Endothelial cell of umbilical vein (primary cell): ENCODE data around the gene TSPAN31. TPM values are rescaled to one million over a fixed set of nuclear protein-coding genes. Genes with fewer than 3 reads are reported as not detected.

Experiments
- BruUV-seq: library from RNA; stranded (reverse); fragments of 400-500 nt; replicated peaks from 2 replicates; lab custom pipeline; 2021; lab: Mats Ljungman, UMichigan
- CTCF ChIA-PET: fragments of 300-600, 350-600 bp; sonication (Branson Sonifier 250); formaldehyde crosslinking; loops from one replicate; lab custom pipeline; 2021; ENCODE audit warnings: antibody characterized with exemption, inconsistent platforms; lab: Charles Lee
- POLR2A ChIA-PET: fragments of 300-600, 350-600 bp; sonication (Branson Sonifier 250); formaldehyde crosslinking; loops from one replicate; lab custom pipeline; 2021; ENCODE audit warnings: antibody characterized with exemption, inconsistent platforms; lab: Charles Lee
- DNase-seq: peaks from one replicate; pipeline ENCODE4 v3.0.0-alpha.2; 2011; ENCODE audit warnings: low read depth, low spot score
- FAIRE-seq: peaks from 2 replicates; lab custom pipeline; 2011; peaks lifted over from hg19 to GRCh38; lab: Jason Lieb, UNC
- H2AFZ ChIP-seq: 2 replicates; pipeline ENCODE4 v1.6.0; 2012; ENCODE audit warnings: low read depth, low read length, control low read depth, inconsistent platforms
- H3K27ac ChIP-seq: 2 replicates; pipeline ENCODE4 v1.5.1; 2011; ENCODE audit warnings: low read depth, mild to moderate bottlenecking, control low read depth, low read length, moderate library complexity; ENCODE audit not compliant: insufficient read depth
- H3K27me3 ChIP-seq, 2 experiments: 2 replicates each; pipeline versions ENCODE4 v1.6.0 to v1.6.1; 2011; ENCODE audit warnings: low read length in 2 of 2, mixed read lengths in 1 of 2; ENCODE audit not compliant: control insufficient read depth in 2 of 2, insufficient read depth in 2 of 2
- H3K36me3 ChIP-seq, 2 experiments: 2 replicates in 1 of 2; 3 replicates in 1 of 2; pipeline ENCODE4 v1.5.1; 2011; ENCODE audit warnings: low read length in 2 of 2, mild to moderate bottlenecking in 1 of 2, moderate library complexity in 1 of 2; ENCODE audit not compliant: control insufficient read depth in 2 of 2, insufficient read depth in 2 of 2; ENCODE audit errors: extremely low read depth in 1 of 2
- H3K4me1 ChIP-seq: 3 replicates; pipeline ENCODE4 v1.5.1; 2011; ENCODE audit warnings: mild to moderate bottlenecking, low read length; ENCODE audit not compliant: control insufficient read depth, insufficient read depth; ENCODE audit errors: extremely low read depth
- H3K4me2 ChIP-seq: 2 replicates; pipeline ENCODE4 v1.6.1; 2011; ENCODE audit warnings: low read length, control low read depth, mixed read lengths; ENCODE audit not compliant: insufficient read depth
- H3K4me3 ChIP-seq, 3 experiments: fragments of 200-600 bp in 1 of 3; sonication (generic), shearing (Covaris generic) in 1 of 3; replicated peaks in 1 of 3; 2 replicates each; pipeline ENCODE4 v1.5.1; 2011 to 2016; ENCODE audit warnings: control low read depth in 3 of 3, low read length in 3 of 3, mild to moderate bottlenecking in 2 of 3, inconsistent platforms in 1 of 3, low read depth in 1 of 3, moderate library complexity in 1 of 3; ENCODE audit not compliant: insufficient read depth in 1 of 3
- H3K79me2 ChIP-seq: 2 replicates; pipeline ENCODE4 v1.6.0; 2012; ENCODE audit warnings: low read length, inconsistent platforms; ENCODE audit not compliant: control insufficient read depth, insufficient read depth
- H3K9ac ChIP-seq: replicated peaks from 2 replicates; pipeline ENCODE3; 2011; ENCODE audit warnings: low read length, control low read depth; ENCODE audit not compliant: insufficient read depth; ENCODE audit errors: extremely low read depth
- H3K9me1 ChIP-seq: replicated peaks from 3 replicates; pipeline ENCODE4 v1.6.0; 2011; ENCODE audit warnings: mild to moderate bottlenecking, low read length; ENCODE audit not compliant: control insufficient read depth, insufficient read depth; ENCODE audit errors: extremely low read depth
- H3K9me3 ChIP-seq: replicated peaks from 2 replicates; pipeline ENCODE4 v1.5.1; 2012; ENCODE audit warnings: low read length, inconsistent platforms; ENCODE audit not compliant: control insufficient read depth, insufficient read depth
- H4K20me1 ChIP-seq: replicated peaks from 2 replicates; pipeline ENCODE3; 2011; ENCODE audit warnings: mild to moderate bottlenecking, low read length; ENCODE audit not compliant: control insufficient read depth, insufficient read depth; ENCODE audit errors: extremely low read depth
- EZH2 ChIP-seq: IDR thresholded peaks from 2 replicates; pipeline ENCODE4 v1.6.1; 2012; ENCODE audit warnings: borderline replicate concordance, low read depth, mild to moderate bottlenecking, moderate library complexity, low read length, inconsistent platforms; ENCODE audit not compliant: severe bottlenecking
- FOS ChIP-seq: IDR thresholded peaks from 2 replicates; pipeline ENCODE4 v1.6.1; 2011; ENCODE audit warnings: mild to moderate bottlenecking, low read length, moderate library complexity, borderline replicate concordance; ENCODE audit not compliant: insufficient read depth
- GATA2 ChIP-seq: IDR thresholded peaks from 2 replicates; pipeline ENCODE4 v1.7.0; 2011; ENCODE audit warnings: low read depth, mild to moderate bottlenecking, moderate library complexity, mixed read lengths, low read length; ENCODE audit not compliant: insufficient read length, insufficient read depth
- JUN ChIP-seq: IDR thresholded peaks from 2 replicates; pipeline ENCODE4 v1.6.1; 2011; ENCODE audit warnings: borderline replicate concordance, low read depth; ENCODE audit not compliant: insufficient read length, insufficient read depth
- MYC ChIP-seq: IDR thresholded peaks from one replicate; pipeline ENCODE4 v1.6.1; 2011; ENCODE audit warnings: mild to moderate bottlenecking, low read depth, low read length
- POLR2A ChIP-seq: IDR thresholded peaks from 2 replicates; pipeline ENCODE4 v1.6.1; 2012; ENCODE audit warnings: low read depth, mild to moderate bottlenecking, control low read depth, low read length
- POLR2AphosphoS5 ChIP-seq: IDR thresholded peaks from 2 replicates; pipeline ENCODE4 v1.6.1; 2012; ENCODE audit warnings: low read depth, mild to moderate bottlenecking, control low read depth, low read length, moderate library complexity; ENCODE audit not compliant: insufficient read depth
- dilution Hi-C: fragments of 300-500 bp; cut with MboI; formaldehyde crosslinking; loops from one replicate; pipeline ENCODE4 v1.15.0; 2019; ENCODE audit warnings: low sequenced_read_pairs; ENCODE audit not compliant: extremely low pct_ligation_motif_present
- intact Hi-C: fragments of 100-400 bp; cut with micrococcal nuclease; formaldehyde crosslinking; loops from one replicate; pipeline ENCODE4 v1.10.0; 2022
- polyA plus RNA-seq, 4 experiments: library from polyadenylated mRNA; depleted of rRNA in 3 of 4; stranded (reverse) in 3 of 4; unstranded in 1 of 4; fragments of >200 nt; gene quantifications; 2 replicates each; pipeline versions ENCODE4 v1.2.1 to v1.2.3, GENCODE V29; 2011 to 2012; ENCODE audit warnings: missing spikeins in 1 of 4
- total RNA-seq: library from RNA; stranded (reverse); gene quantifications from 2 replicates; pipeline ENCODE4 v1.2.3, GENCODE V29; 2021
- TF ChIP-seq, protein P1 (sequence below), 2 donors: IDR thresholded peaks; 1 replicate in 1 of 2; 2 replicates in 1 of 2; pipeline ENCODE4 v1.5.1; 2011; ENCODE audit warnings: low read length in 2 of 2, mild to moderate bottlenecking in 2 of 2, moderate library complexity in 2 of 2, control low read depth in 1 of 2, inconsistent platforms in 1 of 2, low read depth in 1 of 2; ENCODE audit not compliant: insufficient read depth in 1 of 2; ENCODE audit errors: extremely low read depth in 1 of 2
- TF ChIP-seq, protein P2 (sequence below): IDR thresholded peaks from 2 replicates; pipeline ENCODE4 v1.6.1; 2011; ENCODE audit not compliant: insufficient read depth, insufficient read length

Gene TSPAN31
- total and polyA plus RNA-seq, 2 donors (not counting 3 experiments of a cell fraction or from before 2014, with no cell fraction given): 15.0 to 43.9 TPM

DNA sequence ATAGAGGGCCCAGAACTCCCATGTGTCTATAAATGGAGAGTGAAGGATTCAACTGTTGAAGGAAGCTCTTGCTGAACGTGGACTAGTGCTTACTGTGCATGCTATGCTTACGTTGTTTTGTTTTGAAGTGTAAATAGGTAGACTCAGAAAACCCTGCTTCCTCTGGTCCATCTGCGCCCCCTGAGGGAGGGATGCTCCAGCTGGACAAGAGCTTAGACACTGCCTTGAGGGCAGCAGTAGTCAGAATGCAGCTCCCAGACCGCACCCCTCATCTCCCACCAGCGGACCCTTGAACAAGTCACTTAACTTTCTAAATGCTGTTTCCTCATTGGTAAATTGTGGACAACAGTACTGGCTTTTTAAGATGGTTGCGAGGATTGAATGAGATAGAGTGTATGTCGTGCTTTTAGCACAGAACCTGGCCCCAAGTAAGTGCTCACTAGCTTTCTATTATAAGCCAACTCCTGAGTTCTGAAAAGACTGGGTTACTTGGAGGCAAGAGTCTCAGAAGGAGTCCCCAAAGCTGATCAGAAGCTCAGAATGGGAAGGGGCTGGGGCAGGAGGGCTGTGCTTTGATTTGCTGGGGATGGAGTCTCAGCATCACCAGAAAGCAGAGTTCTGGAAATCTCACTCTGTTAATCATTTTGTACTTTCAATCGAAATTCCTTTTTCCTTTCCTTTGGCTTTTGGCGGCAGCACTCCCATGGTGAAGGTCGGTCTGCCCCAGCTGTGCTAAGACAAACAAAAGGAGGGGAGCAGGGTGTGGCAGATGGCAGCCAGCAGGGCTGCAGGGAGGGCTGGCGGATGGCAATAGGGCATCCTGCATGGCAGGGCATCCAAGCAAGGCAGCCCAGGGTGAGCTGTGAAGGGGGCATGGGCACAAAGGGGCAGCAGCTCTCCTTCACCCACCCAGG lies 21.9 kb upstream of the TSPAN31 start:
- Histone ChIP-seq H3K9me3 (no peaks in the 10 kb centered on the region), H3K9me1 (no peaks in the 10 kb centered on the region), H3K9ac (no peak overlapping the region), H2AFZ (no peak overlapping the region), H3K4me1 (peaks cover 7% of the 10 kb centered on the region), H4K20me1 (no peaks in the 10 kb centered on the region), H3K36me3 (peaks cover 0 to 18% of the 10 kb centered on the region in 2 experiments), H3K4me2 (no peak overlapping the region), H3K27ac (no peak overlapping the region), H3K27me3 (no peaks in the 10 kb centered on the region), H3K4me3 (no peak overlapping the region), H3K79me2 (no peaks in the 10 kb centered on the region)
- dilution Hi-C loops: no loop called here
- no peak for DNase-seq
- CTCF ChIA-PET: interaction anchor here (0.6 to 4.6 kb wide), 3 partner anchors 13 to 14 kb away, joined by 4 to 48 read pairs (median 4); partner anchors contain the start of gene AGAP2
- no peak for FAIRE-seq
- intact Hi-C loops: no loop called here
- no peak for TF ChIP-seq FOS
- no peak for TF ChIP-seq POLR2A
- no peak for TF ChIP-seq EZH2
- TF ChIP-seq JUN: no peak
- no peak for TF ChIP-seq POLR2AphosphoS5
- no peak for TF ChIP-seq MYC
- TF ChIP-seq, protein P1, sequence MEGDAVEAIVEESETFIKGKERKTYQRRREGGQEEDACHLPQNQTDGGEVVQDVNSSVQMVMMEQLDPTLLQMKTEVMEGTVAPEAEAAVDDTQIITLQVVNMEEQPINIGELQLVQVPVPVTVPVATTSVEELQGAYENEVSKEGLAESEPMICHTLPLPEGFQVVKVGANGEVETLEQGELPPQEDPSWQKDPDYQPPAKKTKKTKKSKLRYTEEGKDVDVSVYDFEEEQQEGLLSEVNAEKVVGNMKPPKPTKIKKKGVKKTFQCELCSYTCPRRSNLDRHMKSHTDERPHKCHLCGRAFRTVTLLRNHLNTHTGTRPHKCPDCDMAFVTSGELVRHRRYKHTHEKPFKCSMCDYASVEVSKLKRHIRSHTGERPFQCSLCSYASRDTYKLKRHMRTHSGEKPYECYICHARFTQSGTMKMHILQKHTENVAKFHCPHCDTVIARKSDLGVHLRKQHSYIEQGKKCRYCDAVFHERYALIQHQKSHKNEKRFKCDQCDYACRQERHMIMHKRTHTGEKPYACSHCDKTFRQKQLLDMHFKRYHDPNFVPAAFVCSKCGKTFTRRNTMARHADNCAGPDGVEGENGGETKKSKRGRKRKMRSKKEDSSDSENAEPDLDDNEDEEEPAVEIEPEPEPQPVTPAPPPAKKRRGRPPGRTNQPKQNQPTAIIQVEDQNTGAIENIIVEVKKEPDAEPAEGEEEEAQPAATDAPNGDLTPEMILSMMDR (IDR thresholded peaks at IDR 0.05; ENCODE audit: extremely low read depth in 1 of 2, insufficient read depth in 1 of 2, low read depth in 1 of 2, low read length in 2 of 2): no peak
- no peak for TF ChIP-seq GATA2
- TF ChIP-seq, protein P2, sequence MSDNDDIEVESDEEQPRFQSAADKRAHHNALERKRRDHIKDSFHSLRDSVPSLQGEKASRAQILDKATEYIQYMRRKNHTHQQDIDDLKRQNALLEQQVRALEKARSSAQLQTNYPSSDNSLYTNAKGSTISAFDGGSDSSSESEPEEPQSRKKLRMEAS: no peak
- POLR2A ChIA-PET: no interaction called here
- no TSS peak for BruUV-seq
